Measurements from ENCODE around the gene RWDD2A. TPM values are rescaled to one million over a fixed set of nuclear protein-coding genes. Genes with fewer than 3 reads are reported as not detected.

The RWDD2A gene
- total and polyA plus RNA-seq, 2 of the 4 experiments (the other 2 are of a cell fraction): 3.9 to 4.1 TPM

GRCh38 chr6:83180426-83180950 lies 12.7 kb upstream of the RWDD2A start:
- Histone ChIP-seq H3K23ac (ENCODE audit: low read depth, low read length) (no peak overlapping the region), H3K4me2 (ENCODE audit: low read depth, low read length) (no peak overlapping the region), H2AK9ac (replicated peaks; ENCODE audit: low read depth, low read length, poor library complexity) (no peak overlapping the region), H3K9me3 (ENCODE audit: control insufficient read depth, insufficient read depth, low read length) (no peaks in the 10 kb centered on the region), H3K4ac (ENCODE audit: low read depth, low read length) (no peak overlapping the region), H3K79me1 (ENCODE audit: low read depth in 1 of 2, low read length in 2 of 2) (peaks cover 36 to 50% of the 10 kb centered on the region in 2 experiments), H4K20me1 (ENCODE audit: insufficient read depth, low read length) (peaks cover 35% of the 10 kb centered on the region; the same call in 1 of the 2 replicates), H2BK20ac (ENCODE audit: low read depth, low read length) (no peak overlapping the region), H4K91ac (ENCODE audit: insufficient read depth, low read depth, low read length) (no peak overlapping the region), H3K9ac (ENCODE audit: low read depth, low read length) (no peak overlapping the region), H2BK15ac (ENCODE audit: low read depth, low read length) (no peak overlapping the region), H3K27me3 (ENCODE audit: control insufficient read depth, insufficient read depth, low read length) (no peaks in the 10 kb centered on the region), H3K14ac (replicated peaks; ENCODE audit: low read depth, low read length) (no peak overlapping the region), H2BK5ac (ENCODE audit: low read depth, low read length, poor library complexity, severe bottlenecking) (no peak overlapping the region), H3K4me1 (ENCODE audit: control insufficient read depth, insufficient read depth, low read length) (peaks cover 7% of the 10 kb centered on the region), H2BK120ac (ENCODE audit: low read depth, low read length) (no peak overlapping the region), H3K56ac (ENCODE audit: extremely low read depth, insufficient read depth, low read length) (no peak overlapping the region), H2AFZ (replicated peaks; ENCODE audit: low read length, poor library complexity) (no peak overlapping the region), H2AK5ac (ENCODE audit: low read depth, low read length) (no peak overlapping the region), H4K5ac (ENCODE audit: low read depth, low read length) (no peak overlapping the region), H3K9me1 (ENCODE audit: insufficient read depth, low read length) (peaks cover 3% of the 10 kb centered on the region; the same call in 1 of the 2 replicates), H3K4me3 (ENCODE audit: insufficient read depth, low read depth, low read length) (no peak overlapping the region), H3K18ac (ENCODE audit: low read depth, low read length) (no peak overlapping the region), H3K27ac (ENCODE audit: insufficient read depth, low read length) (no peak overlapping the region), H4K8ac (ENCODE audit: low read depth in 2 of 2, low read length in 2 of 2) (no peak overlapping the region), H3K36me3 (ENCODE audit: control insufficient read depth, insufficient read depth, low read length) (peaks cover 44% of the 10 kb centered on the region)
- no TSS peak for BruUV-seq (replicated peaks)
- dilution Hi-C loops (cut with HindIII; ENCODE audit: low sequenced_read_pairs, unreplicated experiment) (no loop called here), in situ Hi-C loops (cut with MboI; ENCODE audit: low sequenced_read_pairs) (no loop called here), intact Hi-C loops (cut with micrococcal nuclease) (no loop called here)
- no peak for ATAC-seq (ENCODE audit: low read depth)
- CTCF ChIA-PET: interaction anchor here (0.8 kb wide), 1 partner anchor 8 kb away, joined by 3 read pairs; no protein-coding TSS in a partner anchor
- POLR2A ChIA-PET (ENCODE audit: unreplicated experiment): no interaction called here
- TF ChIP-seq RAD21 (IDR thresholded peaks at IDR 0.05; ENCODE audit: low read length) (no peak), USF2 (IDR thresholded peaks at IDR 0.05; ENCODE audit: low read depth, low read length) (no peak), RFX5 (IDR thresholded peaks at IDR 0.05; ENCODE audit: low read depth, low read length) (no peak), ELK1 (IDR thresholded peaks at IDR 0.05; ENCODE audit: borderline replicate concordance, low read depth, low read length) (no peak), MAFK (IDR thresholded peaks at IDR 0.05; ENCODE audit: low read depth, low read length) (no peak), NFE2L2 (IDR thresholded peaks at IDR 0.05; ENCODE audit: low read depth, low read length) (no peak)
- no peak for DNase-seq

All from IMR-90 (cell line).